Spleen (tissue), 7 donors: ENCODE results near the gene PSMG3.

Source experiments
- CTCF ChIP-seq, 11 experiments: fragments of 200-600 bp in 7 of 11; fragments of 450-650 bp in 4 of 11; sonication (generic) in 4 of 11; IDR thresholded peaks in 8 of 11; conservative IDR thresholded peaks in 3 of 11; 1 replicate in 7 of 11; 2 replicates in 4 of 11; pipeline versions ENCODE4 v1.4.0 to v1.8.0; 2016 to 2021; ENCODE audit warnings: antibody characterized with exemption in 11 of 11, inconsistent platforms in 4 of 11, mild to moderate bottlenecking in 1 of 11
- POLR2A ChIP-seq, 3 donors: fragments of 450-650 bp; IDR thresholded peaks; one replicate each; pipeline ENCODE4 v1.5.1; 2017; ENCODE audit warnings: antibody characterized with exemption in 3 of 3, mild to moderate bottlenecking in 1 of 3
- donor health status: DM: no; HTN: no; CAD: no; lungs with moderate emphysema.
- donor health status: DM: no; HTN: no; CAD: no.
- donor health status: DM: no; HTN: no; CAD: no.

GRCh38 chr7:1525409-1525808 is 44.4 kb downstream of the PSMG3 start:
- no peak for TF ChIP-seq POLR2A (IDR thresholded peaks at IDR 0.05)
- TF ChIP-seq CTCF (IDR thresholded peaks at IDR 0.05 in 8 of 11, conservative IDR thresholded peaks at IDR 0.05 in 3 of 11) = no peak
